Activated CD4-positive, alpha-beta memory T cell treated with anti-CD3 and anti-CD28 coated beads for 36 hours (primary cell): Measurements from ENCODE around the gene PTRHD1. TPM values are rescaled to one million over a fixed set of nuclear protein-coding genes. Genes with fewer than 3 reads are reported as not detected.

Experiments used
- CTCF ChIA-PET: fragments of 350-600 bp; sonication (Branson Sonifier 250); formaldehyde crosslinking; loops from one replicate; lab custom pipeline; 2021; ENCODE audit warnings: antibody characterized with exemption, inconsistent platforms; lab: Charles Lee
- POLR2A ChIA-PET: fragments of 350-600 bp; sonication (Branson Sonifier 250); formaldehyde crosslinking; loops from one replicate; lab custom pipeline; 2021; ENCODE audit warnings: antibody characterized with exemption; lab: Charles Lee
- DNase-seq: peaks from one replicate; pipeline ENCODE4 v3.0.0-alpha.2; 2020
- H3K27ac Mint-ChIP-seq: one replicate; pipeline ENCODE4 v1.8.0; 2021; ENCODE audit warnings: mixed read lengths
- H3K27me3 Mint-ChIP-seq: one replicate; pipeline ENCODE4 v1.8.0; 2021; ENCODE audit warnings: mixed read lengths
- H3K36me3 Mint-ChIP-seq: one replicate; pipeline ENCODE4 v1.8.0; 2021; ENCODE audit warnings: mixed read lengths
- H3K4me1 Mint-ChIP-seq: one replicate; pipeline ENCODE4 v1.8.0; 2021; ENCODE audit warnings: low read depth, mixed read lengths
- H3K4me3 Mint-ChIP-seq: one replicate; pipeline ENCODE4 v1.8.0; 2021; ENCODE audit warnings: mild to moderate bottlenecking, mixed read lengths
- H3K9me3 Mint-ChIP-seq: one replicate; pipeline ENCODE4 v1.8.0; 2021; ENCODE audit warnings: mixed read lengths
- intact Hi-C: fragments of 100-400 bp; cut with micrococcal nuclease; formaldehyde crosslinking; loops from one replicate; pipeline ENCODE4 v1.15.1; 2023
- total RNA-seq, 2 experiments: library from RNA; stranded (reverse); gene quantifications; one replicate each; pipeline ENCODE4 v1.2.3, GENCODE V29; 2021

PTRHD1 gene
- total RNA-seq, 2 experiments from 2014 or later = 19.2 to 20.3 TPM

DNA sequence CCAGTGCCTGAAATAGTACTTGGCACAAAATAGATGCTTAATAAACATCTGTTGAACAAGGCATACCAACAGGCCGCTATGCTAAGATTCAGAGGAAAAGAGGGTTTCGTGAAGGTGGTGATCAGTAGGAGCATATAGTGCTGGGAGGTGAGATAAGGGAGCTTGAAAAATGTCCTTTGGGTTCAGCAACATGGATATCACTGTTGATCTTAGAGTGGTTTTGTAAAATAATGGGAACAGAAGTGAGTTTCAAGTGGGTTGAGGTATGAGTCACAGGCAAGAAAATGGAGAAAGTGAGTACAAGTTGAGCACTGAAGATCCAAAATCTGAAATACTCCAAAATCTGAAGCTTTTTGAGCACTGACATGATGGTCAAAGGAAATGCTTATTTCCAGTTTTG, 4.5 kb upstream of the PTRHD1 start:
- peaks cover 66% of the 10 kb centered on the region for H3K36me3 Mint-ChIP-seq
- ChIA-PET POLR2A (interaction anchor here (0.6 kb wide), 1 partner anchor 359 kb away, joined by 4 read pairs; no protein-coding TSS in a partner anchor), CTCF (interaction anchor here (1.0 to 1.6 kb wide), 2 partner anchors 30 to 376 kb away, joined by 4 to 6 read pairs; no protein-coding TSS in a partner anchor)
- H3K4me3 Mint-ChIP-seq = no peak overlapping the region
- no peak overlapping the region for H3K27ac Mint-ChIP-seq
- H3K27me3 Mint-ChIP-seq = no peaks in the 10 kb centered on the region
- peaks cover 7% of the 10 kb centered on the region for H3K9me3 Mint-ChIP-seq
- intact Hi-C loops = loop anchor here (10.0 kb wide), 1 partner anchor 877 kb away; the partner anchor contains the start of gene DTNB
- DNase-seq = no peak
- H3K4me1 Mint-ChIP-seq = peaks cover 30% of the 10 kb centered on the region

DNA sequence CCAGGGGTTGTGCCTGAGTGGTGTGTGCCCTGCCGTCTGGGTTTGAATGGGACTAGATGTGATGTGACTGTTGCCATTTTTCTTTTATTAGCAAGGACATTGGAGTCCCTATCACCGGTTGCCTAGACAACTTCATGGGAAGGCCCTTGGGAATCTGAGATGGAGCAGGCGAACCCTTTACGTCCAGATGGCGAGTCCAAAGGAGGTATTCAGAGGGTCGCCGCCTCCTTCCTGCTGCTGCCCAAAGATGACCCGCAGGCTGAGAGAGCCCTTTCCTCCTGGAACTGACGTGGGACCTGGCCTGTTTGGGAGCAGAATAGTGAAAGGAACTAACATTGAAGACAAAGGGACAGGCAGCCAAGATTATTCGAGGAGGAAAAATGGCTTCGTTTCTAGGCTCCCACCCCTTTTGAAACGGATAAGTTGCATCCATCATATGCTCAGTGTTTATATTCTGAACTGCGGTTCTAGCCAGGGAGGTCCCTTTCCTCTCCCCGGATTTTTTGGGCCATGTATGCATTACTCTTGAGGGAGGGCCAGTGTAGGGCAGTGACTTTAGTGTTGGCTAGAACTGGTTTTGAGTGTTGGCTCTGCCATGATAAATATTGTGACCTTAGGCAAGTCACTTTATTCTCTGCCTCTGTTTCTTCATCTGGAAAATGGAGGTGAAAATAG, 707 bp upstream of the PTRHD1 start:
- Mint-ChIP-seq H3K4me1 (peaks cover 35% of the 10 kb centered on the region), H3K9me3 (no peaks in the 10 kb centered on the region), H3K27ac (peak overlapping the region; percentile 100), H3K27me3 (no peaks in the 10 kb centered on the region), H3K36me3 (peaks cover 43% of the 10 kb centered on the region), H3K4me3 (peak overlapping the region; percentile 98)
- DNase-seq = peak; percentile 28
- ChIA-PET CTCF (interaction anchor here (2.0 kb wide), 1 partner anchor 384 kb away, joined by 13 read pairs; no protein-coding TSS in a partner anchor), POLR2A (interaction anchor here (0.6 to 1.6 kb wide), 4 partner anchors 215 to 430 kb away, joined by 3 to 7 read pairs (median 4); partner anchors contain the start of gene NCOA1)
- intact Hi-C loops = loop anchor here (1.0 to 10.0 kb wide), 5 partner anchors 177 to 881 kb away; partner anchors contain the start of genes DNAJC27, DTNB, NCOA1 and SF3B6

DNA sequence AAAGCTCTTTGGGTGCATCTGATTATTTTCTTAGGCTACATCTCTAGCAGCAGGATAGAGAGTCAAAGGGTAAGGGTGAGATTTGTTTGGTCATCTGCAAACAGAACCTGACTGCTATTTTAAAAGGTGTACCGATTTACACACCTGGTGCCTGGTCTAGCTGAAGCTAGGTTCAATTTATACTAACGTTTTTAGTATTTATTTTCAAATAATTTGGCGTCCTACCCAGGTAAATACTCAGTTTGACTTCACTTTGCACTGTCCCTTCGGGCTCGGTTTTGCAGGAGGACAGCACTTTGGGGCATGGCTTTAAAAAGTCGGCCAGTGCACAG, 683 bp downstream of the PTRHD1 start:
- intact Hi-C loops = loop anchor here (2.0 to 10.0 kb wide), 4 partner anchors 178 to 882 kb away; partner anchors contain the start of genes DNAJC27, DTNB and NCOA1
- H3K4me1 Mint-ChIP-seq = peaks cover 31% of the 10 kb centered on the region
- peak overlapping the region; percentile 100 for H3K27ac Mint-ChIP-seq
- H3K27me3 Mint-ChIP-seq = no peaks in the 10 kb centered on the region
- ChIA-PET CTCF (interaction anchor here (0.7 to 2.0 kb wide), 8 partner anchors 13 to 382 kb away, joined by 3 to 19 read pairs (median 4); partner anchors contain the start of gene NCOA1), POLR2A (interaction anchor here (0.7 to 1.6 kb wide), 5 partner anchors 29 to 433 kb away, joined by 3 to 7 read pairs (median 4); partner anchors contain the start of genes ITSN2 and NCOA1)
- H3K4me3 Mint-ChIP-seq = peak overlapping the region; percentile 98
- H3K9me3 Mint-ChIP-seq = no peaks in the 10 kb centered on the region
- peaks cover 31% of the 10 kb centered on the region for H3K36me3 Mint-ChIP-seq
- no peak for DNase-seq

DNA sequence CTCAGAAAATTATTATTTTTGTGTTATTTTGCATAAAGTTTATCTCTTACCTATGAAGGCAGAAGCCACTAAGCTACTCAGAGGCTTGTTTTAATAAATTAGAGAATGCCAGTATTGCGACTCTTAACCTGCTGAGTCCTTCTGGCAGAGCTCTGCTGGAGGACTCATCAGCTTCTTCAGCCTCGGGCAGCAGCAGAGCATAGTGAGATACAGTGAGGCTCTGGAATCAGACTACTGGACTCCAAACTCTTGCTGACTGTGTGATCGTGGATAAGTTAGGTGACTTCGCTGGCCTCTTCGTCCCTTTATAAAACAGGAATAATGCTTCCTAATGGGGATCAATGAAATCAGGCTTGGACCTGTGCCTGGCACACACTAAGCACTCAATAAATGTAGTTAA, 1.7 kb downstream of the PTRHD1 start:
- no peak for DNase-seq
- Mint-ChIP-seq H3K4me3 (no peak overlapping the region), H3K9me3 (no peaks in the 10 kb centered on the region), H3K4me1 (peaks cover 20% of the 10 kb centered on the region), H3K36me3 (peaks cover 21% of the 10 kb centered on the region), H3K27ac (no peak overlapping the region), H3K27me3 (no peaks in the 10 kb centered on the region)
- intact Hi-C loops = loop anchor here (5.0 to 10.0 kb wide), 2 partner anchors 299 to 883 kb away; partner anchors contain the start of genes DTNB and NCOA1
- POLR2A ChIA-PET = no interaction called here
- CTCF ChIA-PET = interaction anchor here (1.4 kb wide), 1 partner anchor 381 kb away, joined by 3 read pairs; no protein-coding TSS in a partner anchor

DNA sequence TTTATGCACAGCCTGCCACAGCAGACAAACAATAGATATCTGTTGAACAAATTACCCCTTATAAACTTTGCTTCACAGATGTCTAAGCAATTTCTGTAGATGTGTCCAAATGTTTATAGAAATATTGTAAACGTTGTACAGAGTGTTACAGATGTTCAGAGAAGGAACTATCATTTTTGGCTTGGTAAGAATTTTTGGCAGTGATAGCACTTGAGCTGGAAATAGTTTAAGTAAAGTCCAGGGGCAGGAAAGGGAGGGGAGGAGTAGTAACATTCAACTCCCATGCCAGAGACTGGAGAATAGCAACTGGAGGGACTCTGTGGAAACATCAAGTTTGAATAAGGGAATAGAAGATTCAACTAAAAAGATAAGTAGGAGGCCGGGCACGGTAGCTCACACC, 4.4 kb downstream of the PTRHD1 start:
- H3K36me3 Mint-ChIP-seq = peaks cover 10% of the 10 kb centered on the region
- peaks cover 5% of the 10 kb centered on the region for H3K4me1 Mint-ChIP-seq
- intact Hi-C loops = no loop called here
- POLR2A ChIA-PET = no interaction called here
- no peak overlapping the region for H3K27ac Mint-ChIP-seq
- no peak overlapping the region for H3K4me3 Mint-ChIP-seq
- no peaks in the 10 kb centered on the region for H3K27me3 Mint-ChIP-seq
- no peaks in the 10 kb centered on the region for H3K9me3 Mint-ChIP-seq
- CTCF ChIA-PET = interaction anchor here (1.2 kb wide), 1 partner anchor 67 kb away, joined by 3 read pairs; no protein-coding TSS in a partner anchor
- DNase-seq = no peak

DNA sequence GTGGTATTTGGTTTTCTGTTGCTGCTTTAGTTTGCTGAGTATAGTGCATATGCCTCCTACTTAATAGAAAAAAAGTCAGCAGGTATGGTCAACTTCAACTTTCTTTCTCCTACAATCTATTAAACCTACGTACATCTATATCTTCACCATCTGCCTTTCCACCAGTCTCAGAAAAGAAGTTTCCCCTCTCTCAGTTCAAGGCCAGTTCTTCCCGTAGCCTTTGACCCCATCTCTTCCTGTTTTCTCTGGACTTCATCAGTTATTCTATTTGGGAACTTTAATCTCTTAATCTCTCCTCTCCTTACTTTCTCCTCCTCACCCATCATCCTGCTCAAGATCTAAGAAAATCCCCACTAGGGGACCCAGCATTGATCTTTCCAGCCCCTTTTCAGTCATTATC, 5.7 kb downstream of the PTRHD1 start:
- Mint-ChIP-seq H3K27me3 (peaks cover 1% of the 10 kb centered on the region), H3K9me3 (no peaks in the 10 kb centered on the region), H3K36me3 (peaks cover 3% of the 10 kb centered on the region), H3K4me1 (peaks cover 5% of the 10 kb centered on the region), H3K4me3 (no peak overlapping the region), H3K27ac (no peak overlapping the region)
- intact Hi-C loops = no loop called here
- ChIA-PET CTCF (no interaction called here), POLR2A (no interaction called here)
- no peak for DNase-seq

DNA sequence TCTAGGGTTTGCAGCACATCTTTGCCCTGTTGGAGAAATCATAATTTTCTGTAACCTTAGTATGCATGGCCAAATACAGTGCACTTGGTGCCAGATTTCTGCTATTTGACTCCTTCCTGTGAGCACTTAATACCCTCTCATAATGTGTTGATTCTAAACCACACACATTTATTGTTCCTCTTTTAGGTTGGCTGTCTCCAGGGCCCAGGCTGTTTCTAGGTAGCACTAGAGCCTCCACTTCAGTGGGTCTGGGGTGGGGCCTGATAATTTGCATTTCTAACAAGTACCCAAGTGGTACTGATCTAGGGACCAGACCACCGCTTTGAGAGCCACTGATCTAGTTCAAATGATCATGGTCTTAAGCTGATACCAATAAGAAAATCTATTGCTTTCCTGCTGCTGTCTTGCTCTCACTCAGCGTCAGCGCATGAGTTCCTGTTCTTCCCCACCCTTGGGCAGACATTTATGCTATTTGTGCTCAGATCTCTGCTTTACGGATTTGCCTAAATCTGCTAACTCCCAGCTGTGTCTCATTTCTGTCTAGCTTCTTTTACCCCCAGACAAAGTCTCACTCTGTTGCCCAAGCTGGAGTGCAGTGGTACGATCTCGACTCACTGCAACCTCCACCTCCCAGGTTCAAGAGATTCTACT, 7.4 kb downstream of the PTRHD1 start:
- intact Hi-C loops = no loop called here
- ChIA-PET CTCF (no interaction called here), POLR2A (no interaction called here)
- Mint-ChIP-seq H3K4me3 (no peak overlapping the region), H3K9me3 (no peaks in the 10 kb centered on the region), H3K4me1 (no peaks in the 10 kb centered on the region), H3K27ac (no peak overlapping the region), H3K27me3 (peaks cover 5% of the 10 kb centered on the region), H3K36me3 (peaks cover 3% of the 10 kb centered on the region)
- DNase-seq = no peak

DNA sequence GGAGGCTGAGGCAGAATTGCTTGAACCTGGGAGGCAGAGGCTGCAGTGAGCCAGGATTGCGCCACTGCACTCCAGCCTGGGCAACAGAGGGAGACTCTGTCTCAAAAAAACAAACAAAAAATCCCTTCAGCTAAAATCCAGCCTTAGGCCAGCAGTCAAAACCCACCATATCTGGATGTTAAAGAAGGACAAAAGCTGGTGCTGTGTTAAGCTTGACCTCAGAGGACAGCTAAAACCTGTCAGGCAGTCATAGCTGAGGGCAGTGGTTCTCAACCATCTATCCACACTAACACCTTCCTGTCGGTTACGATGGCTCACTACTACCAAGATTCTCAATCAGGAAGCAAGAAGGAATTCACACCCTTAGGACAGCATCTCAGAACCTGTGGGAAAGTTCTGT, 9.6 kb downstream of the PTRHD1 start:
- ChIA-PET POLR2A (no interaction called here), CTCF (interaction anchor here (1.4 kb wide), 1 partner anchor 9 kb away, joined by 3 read pairs; no protein-coding TSS in a partner anchor)
- peaks cover 5% of the 10 kb centered on the region for H3K27me3 Mint-ChIP-seq
- H3K36me3 Mint-ChIP-seq = no peaks in the 10 kb centered on the region
- no peak overlapping the region for H3K27ac Mint-ChIP-seq
- H3K4me1 Mint-ChIP-seq = no peaks in the 10 kb centered on the region
- peaks cover 2% of the 10 kb centered on the region for H3K9me3 Mint-ChIP-seq
- intact Hi-C loops = no loop called here
- DNase-seq = no peak
- H3K4me3 Mint-ChIP-seq = no peak overlapping the region

DNA sequence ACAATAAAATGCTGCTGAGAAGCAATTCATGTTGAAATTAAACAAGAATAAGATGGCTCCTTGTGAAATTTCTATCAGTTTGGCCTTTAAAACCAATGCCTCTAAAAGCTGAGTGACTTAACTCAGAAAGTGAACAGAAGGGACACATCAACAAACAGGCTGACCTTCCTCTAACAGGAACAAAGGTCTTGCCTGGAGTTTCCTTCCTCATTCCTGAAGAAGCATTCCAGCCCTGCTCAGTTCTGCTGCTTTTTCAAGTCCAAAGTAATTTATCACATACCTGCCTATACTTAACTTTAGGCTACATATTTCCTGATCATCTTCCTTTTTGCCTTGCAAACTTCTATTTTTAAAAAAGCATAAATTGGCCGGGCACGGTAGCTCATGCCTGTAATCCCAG, 14.1 kb downstream of the PTRHD1 start:
- no peak for DNase-seq
- no peak overlapping the region for H3K27ac Mint-ChIP-seq
- peaks cover 9% of the 10 kb centered on the region for H3K27me3 Mint-ChIP-seq
- no peaks in the 10 kb centered on the region for H3K4me1 Mint-ChIP-seq
- no peak overlapping the region for H3K4me3 Mint-ChIP-seq
- ChIA-PET CTCF (interaction anchor here (1.4 kb wide), 1 partner anchor 13 kb away, joined by 4 read pairs; no protein-coding TSS in a partner anchor), POLR2A (no interaction called here)
- peaks cover 2% of the 10 kb centered on the region for H3K9me3 Mint-ChIP-seq
- intact Hi-C loops = no loop called here
- no peaks in the 10 kb centered on the region for H3K36me3 Mint-ChIP-seq

DNA sequence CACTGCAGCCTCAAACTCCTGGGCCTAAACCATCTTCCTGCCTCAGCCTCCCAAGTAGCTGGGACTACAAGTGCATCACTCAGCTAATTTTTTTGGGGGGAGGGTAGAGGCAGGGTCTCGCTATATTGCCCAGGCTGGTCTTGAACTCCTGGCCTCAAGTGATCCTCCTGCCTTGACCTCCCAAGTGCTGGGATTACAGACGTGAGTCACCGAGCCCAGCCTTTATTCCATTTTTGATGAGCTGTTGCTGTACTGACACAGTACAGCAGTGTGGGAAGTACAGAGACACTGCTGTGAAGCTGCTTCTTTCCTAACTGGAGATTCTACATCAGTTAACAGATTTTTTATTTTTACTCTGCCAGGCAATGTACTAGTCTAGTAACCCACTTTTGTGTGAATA, 18.8 kb downstream of the PTRHD1 start:
- CTCF ChIA-PET = interaction anchor here (1.3 kb wide), 1 partner anchor 10 kb away, joined by 3 read pairs; no protein-coding TSS in a partner anchor
- Mint-ChIP-seq H3K36me3 (peaks cover 9% of the 10 kb centered on the region), H3K9me3 (no peaks in the 10 kb centered on the region)

DNA sequence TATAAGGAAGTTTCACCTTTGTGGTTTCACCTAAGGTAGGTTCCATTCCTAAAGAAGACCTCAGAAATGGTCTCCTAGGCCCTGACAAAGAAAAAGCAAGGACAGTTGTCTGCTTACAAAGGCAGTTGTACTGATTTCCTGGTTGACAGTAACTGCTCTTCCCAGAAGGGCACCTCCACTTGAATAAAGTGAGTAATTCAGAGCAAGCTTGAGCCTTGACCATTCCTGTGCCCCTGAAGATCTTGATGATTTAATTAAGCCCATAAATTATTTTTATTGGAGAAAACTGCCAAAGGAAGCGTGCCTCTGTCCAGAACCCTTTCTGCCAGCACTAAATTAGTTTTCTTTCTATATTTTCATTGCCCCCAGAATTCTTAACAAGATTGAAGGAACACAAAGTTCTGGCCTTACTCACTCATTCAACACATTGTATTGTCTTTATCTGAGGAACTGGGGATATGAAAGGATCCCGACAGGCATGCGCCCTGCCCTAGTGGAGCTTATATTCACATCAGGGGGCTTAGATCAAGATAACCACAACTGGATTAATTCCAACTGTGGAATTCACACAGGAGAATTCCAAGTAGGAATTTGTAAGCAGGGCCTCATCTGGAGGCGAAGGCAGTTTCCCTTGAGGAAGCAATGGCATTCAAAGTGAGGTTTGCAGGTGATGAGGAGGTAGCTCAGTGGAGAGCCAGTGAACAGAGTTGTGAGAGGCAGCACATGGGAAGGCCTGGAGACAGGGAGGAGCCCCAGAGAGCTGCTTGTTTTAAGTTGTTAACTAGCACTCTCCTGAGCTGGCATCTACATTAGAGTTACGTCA, 21.2 kb downstream of the PTRHD1 start:
- no peaks in the 10 kb centered on the region for H3K4me1 Mint-ChIP-seq
- H3K36me3 Mint-ChIP-seq = peaks cover 17% of the 10 kb centered on the region
- H3K4me3 Mint-ChIP-seq = no peak overlapping the region
- H3K27ac Mint-ChIP-seq = no peak overlapping the region
- DNase-seq = no peak
- ChIA-PET POLR2A (no interaction called here), CTCF (no interaction called here)
- no peaks in the 10 kb centered on the region for H3K9me3 Mint-ChIP-seq
- intact Hi-C loops = no loop called here
- peaks cover 2% of the 10 kb centered on the region for H3K27me3 Mint-ChIP-seq

More for the DNA sequence above, 18.8 kb downstream of the PTRHD1 start:
- no peak for DNase-seq
- intact Hi-C loops = no loop called here
- Mint-ChIP-seq H3K4me1 (no peaks in the 10 kb centered on the region), H3K27ac (no peak overlapping the region), H3K4me3 (no peak overlapping the region), H3K27me3 (peaks cover 4% of the 10 kb centered on the region)
- POLR2A ChIA-PET = no interaction called here
